ENCODE data around the gene ATP13A1. TPM values are rescaled to one million over a fixed set of nuclear protein-coding genes. Genes with fewer than 3 reads are reported as not detected.

The ATP13A1 gene
- total RNA-seq, 1 donor from 2014 or later: 92.7 TPM

DNA sequence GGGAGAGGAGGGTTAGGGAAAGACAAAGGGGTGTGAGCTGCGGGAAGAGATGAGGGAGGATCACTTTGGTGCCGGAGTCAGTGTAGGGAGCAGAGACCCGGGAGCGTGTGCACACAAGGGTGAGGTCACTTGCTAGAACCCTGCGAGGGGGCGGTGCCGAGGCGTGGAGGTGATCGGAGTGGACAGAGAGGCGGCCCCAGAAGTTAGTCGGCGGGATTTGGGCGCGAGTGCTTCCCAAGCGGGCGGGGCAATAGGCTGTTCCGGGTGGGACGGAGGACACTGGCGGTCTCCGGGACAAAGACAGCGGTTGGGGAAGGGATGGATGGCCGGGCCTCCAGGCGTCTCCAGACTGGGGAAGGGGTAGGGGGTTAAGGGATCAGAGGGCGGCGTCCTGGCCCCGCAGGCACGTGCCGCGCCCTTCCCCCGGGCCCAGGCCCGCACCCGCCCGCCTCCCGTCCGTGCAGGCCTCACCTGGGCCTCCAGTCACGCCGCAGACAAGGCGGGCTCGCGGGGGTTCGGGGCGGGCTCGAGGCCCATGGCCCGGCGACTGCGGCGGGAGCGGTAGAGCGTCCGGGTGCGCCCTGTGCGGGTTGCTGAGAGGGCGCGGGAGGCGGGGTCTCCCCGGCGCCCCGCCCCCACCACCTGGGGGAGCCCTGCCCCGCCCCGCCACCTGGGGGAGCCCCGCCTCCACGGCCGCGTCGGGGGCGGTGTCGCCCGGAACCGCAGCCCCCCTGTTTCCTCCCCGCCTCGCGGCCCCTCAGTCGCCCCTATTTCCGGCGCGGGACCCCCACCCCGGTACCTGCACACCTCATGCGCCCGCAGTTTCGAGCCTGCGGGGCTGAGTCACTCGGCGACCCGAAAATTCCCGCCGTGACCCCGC lies 35.6 kb downstream of the ATP13A1 start, which contains the start of gene LPAR2:
TSS of gene LPAR2 (minus strand) at position 600 of the 880 bp plus-strand sequence. CDS start 945 bp downstream, outside the sequence.
- Mint-ChIP-seq H3K27ac (ENCODE audit: unreplicated experiment) (peak within 1 kb of the TSS; percentile 100), H3K4me3 (ENCODE audit: unreplicated experiment) (peak within 1 kb of the TSS; percentile 93), H3K36me3 (ENCODE audit: unreplicated experiment) (peaks cover 4% of the 10 kb centered on the region), H3K9me3 (ENCODE audit: unreplicated experiment) (peaks cover 24% of the 10 kb centered on the region), H3K27me3 (ENCODE audit: unreplicated experiment) (peaks cover 17% of the 10 kb centered on the region), H3K4me1 (ENCODE audit: low read depth, unreplicated experiment) (peaks cover 23% of the 10 kb centered on the region)
- DNase-seq: peak; percentile 91
- no peak for TF ChIP-seq CTCF (IDR thresholded peaks at IDR 0.05; ENCODE audit: partially characterized antibody, unreplicated experiment)

- no peak for DNase-seq
- no peak for TF ChIP-seq CTCF (IDR thresholded peaks at IDR 0.05; ENCODE audit: partially characterized antibody, unreplicated experiment)
- Mint-ChIP-seq H3K27ac (ENCODE audit: unreplicated experiment) (peak overlapping the region; percentile 100), H3K27me3 (ENCODE audit: unreplicated experiment) (peaks cover 16% of the 10 kb centered on the region), H3K4me1 (ENCODE audit: low read depth, unreplicated experiment) (peaks cover 23% of the 10 kb centered on the region), H3K36me3 (ENCODE audit: unreplicated experiment) (no peaks in the 10 kb centered on the region), H3K4me3 (ENCODE audit: unreplicated experiment) (peak overlapping the region; percentile 93), H3K9me3 (ENCODE audit: unreplicated experiment) (peaks cover 21% of the 10 kb centered on the region)
Observed at GRCh38 chr19:19626516-19627472, 36.7 kb downstream of the ATP13A1 start.

- H3K27ac Mint-ChIP-seq (ENCODE audit: unreplicated experiment): peak overlapping the region; percentile 33
- peaks cover 20% of the 10 kb centered on the region for H3K27me3 Mint-ChIP-seq (ENCODE audit: unreplicated experiment)
- no peak for TF ChIP-seq CTCF (IDR thresholded peaks at IDR 0.05; ENCODE audit: partially characterized antibody, unreplicated experiment)
Observed at GRCh38 chr19:19624032-19624570, 39.4 kb downstream of the ATP13A1 start.

DNA sequence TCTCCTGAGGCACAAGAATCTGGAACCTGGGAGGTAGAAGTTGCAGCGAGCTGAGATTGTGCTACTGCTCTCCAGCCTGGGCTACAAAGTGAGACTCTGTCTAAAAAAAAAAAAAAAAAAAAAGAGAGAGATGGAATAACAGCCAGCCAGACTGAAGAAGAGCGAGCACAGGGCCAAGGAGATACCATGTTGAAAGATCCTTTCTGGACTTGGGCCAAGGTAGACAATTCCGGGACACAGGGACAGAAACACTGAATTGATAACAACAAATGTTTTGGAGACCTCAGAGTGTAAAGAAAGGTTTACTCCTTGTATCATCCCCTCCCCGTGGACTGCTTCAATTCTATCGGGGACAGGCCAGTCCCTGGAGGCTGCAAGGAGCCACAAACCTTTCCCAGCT lies 40.1 kb downstream of the ATP13A1 start:
- peaks cover 33% of the 10 kb centered on the region for H3K4me1 Mint-ChIP-seq (ENCODE audit: low read depth, unreplicated experiment)
- no peak for TF ChIP-seq CTCF (IDR thresholded peaks at IDR 0.05; ENCODE audit: partially characterized antibody, unreplicated experiment)
- H3K27ac Mint-ChIP-seq (ENCODE audit: unreplicated experiment): peak overlapping the region; percentile 28
- DNase-seq: no peak
- H3K27me3 Mint-ChIP-seq (ENCODE audit: unreplicated experiment): peaks cover 19% of the 10 kb centered on the region
- peak overlapping the region; percentile 65 for H3K4me3 Mint-ChIP-seq (ENCODE audit: unreplicated experiment)
- H3K36me3 Mint-ChIP-seq (ENCODE audit: unreplicated experiment): no peaks in the 10 kb centered on the region
- H3K9me3 Mint-ChIP-seq (ENCODE audit: unreplicated experiment): peaks cover 24% of the 10 kb centered on the region

More at GRCh38 chr19:19624032-19624570, 39.4 kb downstream of the ATP13A1 start:
- DNase-seq: no peak
- Mint-ChIP-seq H3K36me3 (ENCODE audit: unreplicated experiment) (no peaks in the 10 kb centered on the region), H3K4me3 (ENCODE audit: unreplicated experiment) (peak overlapping the region; percentile 65), H3K9me3 (ENCODE audit: unreplicated experiment) (peaks cover 24% of the 10 kb centered on the region), H3K4me1 (ENCODE audit: low read depth, unreplicated experiment) (peaks cover 29% of the 10 kb centered on the region)

All from glutamatergic neuron (in vitro differentiated cells).